ENCODE data around the gene USP46.

Gene USP46

GRCh38 chr4:52655506-52655905 lies 3.6 kb downstream of the USP46 start:
- no peak for DNase-seq (ENCODE audit: low spot score)

GRCh38 chr4:52651996-52652672 lies 7.0 kb downstream of the USP46 start:
- DNase-seq (ENCODE audit: low spot score) = no peak

- no peak for DNase-seq (ENCODE audit: low spot score)
These were observed 10.3 kb downstream of the USP46 start for GRCh38 chr4:52648836-52649235.

GRCh38 chr4:52646741-52647140 lies 12.4 kb downstream of the USP46 start:
- DNase-seq (ENCODE audit: low spot score) = no peak

- no peak for DNase-seq (ENCODE audit: low spot score)
These were observed 13.0 kb downstream of the USP46 start for GRCh38 chr4:52646096-52646495.

- no peak for DNase-seq (ENCODE audit: low spot score)
These were observed 13.8 kb downstream of the USP46 start for GRCh38 chr4:52645300-52645699.

GRCh38 chr4:52643785-52644244 lies 15.3 kb downstream of the USP46 start:
- DNase-seq (ENCODE audit: low spot score) = no peak

GRCh38 chr4:52643190-52643589 lies 15.9 kb downstream of the USP46 start:
- no peak for DNase-seq (ENCODE audit: low spot score)

- no peak for DNase-seq (ENCODE audit: low spot score)
These were observed 17.1 kb downstream of the USP46 start for GRCh38 chr4:52641854-52642563.

GRCh38 chr4:52640808-52641565 lies 18.1 kb downstream of the USP46 start:
- DNase-seq (ENCODE audit: low spot score) = no peak

GRCh38 chr4:52638717-52639116 lies 20.4 kb downstream of the USP46 start:
- DNase-seq (ENCODE audit: low spot score) = no peak

- no peak for DNase-seq (ENCODE audit: low spot score)
These were observed 22.0 kb downstream of the USP46 start for GRCh38 chr4:52637116-52637515.

GRCh38 chr4:52635560-52635959 lies 23.5 kb downstream of the USP46 start:
- DNase-seq (ENCODE audit: low spot score) = no peak

- DNase-seq (ENCODE audit: low spot score) = no peak
These were observed 24.0 kb downstream of the USP46 start for GRCh38 chr4:52635130-52635529.

- no peak for DNase-seq (ENCODE audit: low spot score)
These were observed 25.3 kb downstream of the USP46 start for GRCh38 chr4:52633846-52634245.

- no peak for DNase-seq (ENCODE audit: low spot score)
These were observed 30.1 kb downstream of the USP46 start for GRCh38 chr4:52628974-52629373.

GRCh38 chr4:52628543-52628942 lies 30.6 kb downstream of the USP46 start:
- no peak for DNase-seq (ENCODE audit: low spot score)

- DNase-seq (ENCODE audit: low spot score) = no peak
These were observed 31.2 kb downstream of the USP46 start for GRCh38 chr4:52627876-52628275.

GRCh38 chr4:52625216-52625615 lies 33.9 kb downstream of the USP46 start:
- DNase-seq (ENCODE audit: low spot score) = no peak

- no peak for DNase-seq (ENCODE audit: low spot score)
These were observed 36.5 kb downstream of the USP46 start for GRCh38 chr4:52622564-52622963.

- no peak for DNase-seq (ENCODE audit: low spot score)
These were observed 37.5 kb downstream of the USP46 start for GRCh38 chr4:52621567-52621966.

- DNase-seq (ENCODE audit: low spot score) = no peak
These were observed 39.5 kb downstream of the USP46 start for GRCh38 chr4:52619591-52619931.

Data from hematopoietic multipotent progenitor cell treated with erythropoietin and hydrocortisone succinate and interleukin-3 and kit ligand, for 17 days (in vitro differentiated cells).